Ovary (tissue), 3 donors: ENCODE measurements around the gene UBFD1.

Source experiments
- EP300 ChIP-seq: sonication (generic); formaldehyde crosslinking; IDR thresholded peaks from one replicate; pipeline ENCODE4 v1.6.1; 2017; ENCODE audit warnings: antibody characterized with exemption
- POLR2A ChIP-seq: fragments of 450-650 bp; IDR thresholded peaks from one replicate; pipeline ENCODE4 v1.6.1; 2017; ENCODE audit warnings: antibody characterized with exemption, mild to moderate bottlenecking, moderate library complexity
- TF ChIP-seq, protein P1 (sequence below), 3 donors: fragments of 450-650 bp in 2 of 3; fragments of 200-600 bp in 1 of 3; IDR thresholded peaks; one replicate each; pipeline versions ENCODE4 v1.5.1 to v1.8.0; 2016 to 2022; ENCODE audit warnings: antibody characterized with exemption in 3 of 3, mild to moderate bottlenecking in 1 of 3
- donor health status: DM: no; HTN: no; CAD: no.

DNA sequence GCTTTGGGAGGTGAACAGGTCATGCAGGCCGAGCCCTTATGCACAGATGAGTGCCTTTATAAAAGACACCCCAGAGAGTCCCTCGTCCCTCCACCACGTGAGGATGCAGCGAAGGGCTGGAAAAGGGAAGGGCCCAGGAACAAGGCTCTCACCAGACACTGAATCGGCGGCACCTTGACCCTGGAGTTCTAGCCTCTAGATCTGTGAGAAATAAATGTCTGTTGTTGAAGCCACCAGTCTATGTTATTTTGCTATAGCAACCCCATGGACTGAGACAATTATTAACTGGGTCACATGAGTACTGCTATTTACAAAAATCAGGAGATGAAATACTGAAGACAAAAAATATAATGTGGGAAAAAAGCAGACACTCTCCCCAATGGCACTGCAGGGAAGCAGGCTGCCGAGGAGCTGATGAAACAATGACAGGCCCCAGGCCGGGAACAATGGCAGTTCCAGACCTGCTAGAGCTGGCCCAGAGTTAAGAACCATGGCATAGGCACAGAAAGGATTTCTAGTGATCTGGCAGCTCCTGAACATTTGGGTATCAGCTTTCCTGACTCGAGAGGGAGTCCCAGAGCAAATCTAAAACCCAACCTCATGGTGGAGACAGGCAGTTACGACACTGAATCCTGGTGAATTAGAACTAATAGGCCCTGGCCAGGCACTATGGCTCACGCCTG is 29.4 kb upstream of the UBFD1 start:
- TF ChIP-seq POLR2A, result no peak
- TF ChIP-seq, protein P1, sequence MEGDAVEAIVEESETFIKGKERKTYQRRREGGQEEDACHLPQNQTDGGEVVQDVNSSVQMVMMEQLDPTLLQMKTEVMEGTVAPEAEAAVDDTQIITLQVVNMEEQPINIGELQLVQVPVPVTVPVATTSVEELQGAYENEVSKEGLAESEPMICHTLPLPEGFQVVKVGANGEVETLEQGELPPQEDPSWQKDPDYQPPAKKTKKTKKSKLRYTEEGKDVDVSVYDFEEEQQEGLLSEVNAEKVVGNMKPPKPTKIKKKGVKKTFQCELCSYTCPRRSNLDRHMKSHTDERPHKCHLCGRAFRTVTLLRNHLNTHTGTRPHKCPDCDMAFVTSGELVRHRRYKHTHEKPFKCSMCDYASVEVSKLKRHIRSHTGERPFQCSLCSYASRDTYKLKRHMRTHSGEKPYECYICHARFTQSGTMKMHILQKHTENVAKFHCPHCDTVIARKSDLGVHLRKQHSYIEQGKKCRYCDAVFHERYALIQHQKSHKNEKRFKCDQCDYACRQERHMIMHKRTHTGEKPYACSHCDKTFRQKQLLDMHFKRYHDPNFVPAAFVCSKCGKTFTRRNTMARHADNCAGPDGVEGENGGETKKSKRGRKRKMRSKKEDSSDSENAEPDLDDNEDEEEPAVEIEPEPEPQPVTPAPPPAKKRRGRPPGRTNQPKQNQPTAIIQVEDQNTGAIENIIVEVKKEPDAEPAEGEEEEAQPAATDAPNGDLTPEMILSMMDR (IDR thresholded peaks at IDR 0.05), result no peak
- no peak for TF ChIP-seq EP300
